HepG2 (cell line): Measurements from ENCODE around the gene ZBTB22. TPM values are rescaled to one million over a fixed set of nuclear protein-coding genes. Genes with fewer than 3 reads are reported as not detected.

Experiments
- ATAC-seq: fragments of 200-7000 bp; cut with Tn5 transposase; 3 replicates; pipeline ENCODE4 v1.9.1; 2020; ENCODE audit warnings: mild to moderate bottlenecking, moderate library complexity
- BruUV-seq: library from RNA; stranded (reverse); fragments of 400-500 nt; replicated peaks from 2 replicates; lab custom pipeline; 2021; lab: Mats Ljungman, UMichigan
- CTCF ChIA-PET: fragments of 300-600 bp; formaldehyde crosslinking; extraction: SDS; loops from one replicate; lab custom pipeline; 2021; ENCODE audit warnings: low total read pairs, inconsistent platforms, low intra/inter-chr PET ratio; lab: Yijun Ruan, JAX
- POLR2A ChIA-PET: fragments of 350-600 bp; sonication (Branson Sonifier 250); formaldehyde crosslinking; loops from one replicate; lab custom pipeline; 2020; ENCODE audit warnings: antibody characterized with exemption, inconsistent platforms; lab: Yijun Ruan, JAX
- DNase-seq: peaks from one replicate; pipeline ENCODE4 v3.0.0-alpha.2; 2015; ENCODE audit warnings: low spot score
- FAIRE-seq: peaks from 3 replicates; lab custom pipeline; 2011; peaks lifted over from hg19 to GRCh38; lab: Jason Lieb, UNC
- H2AFZ ChIP-seq: one replicate; pipeline ENCODE4 v1.6.1; 2011; ENCODE audit warnings: low read length, inconsistent platforms
- H3K27ac ChIP-seq: fragments of 300-600 bp; 3 replicates; pipeline ENCODE4 v1.8.0; 2011; ENCODE audit warnings: mixed run types, mild to moderate bottlenecking, mixed read lengths, low read length, inconsistent platforms; ENCODE audit not compliant: insufficient read depth; ENCODE audit errors: extremely low read length
- H3K27me3 ChIP-seq, 2 experiments: fragments of 200-600 bp in 1 of 2; 2 replicates in 1 of 2; 3 replicates in 1 of 2; pipeline versions ENCODE4 v1.6.0 to v1.8.0; 2011; ENCODE audit warnings: low read length in 2 of 2, mild to moderate bottlenecking in 2 of 2, moderate library complexity in 2 of 2, inconsistent platforms in 1 of 2; ENCODE audit not compliant: insufficient read depth in 2 of 2, control insufficient read depth in 1 of 2
- H3K36me3 ChIP-seq, 2 experiments: fragments of 200-600 bp in 1 of 2; replicated peaks in 1 of 2; 2 replicates in 1 of 2; 3 replicates in 1 of 2; pipeline versions ENCODE4 v1.5.1 to v1.8.0; 2011; ENCODE audit warnings: low read length in 2 of 2, inconsistent platforms in 1 of 2; ENCODE audit not compliant: insufficient read depth in 2 of 2, control insufficient read depth in 1 of 2
- H3K4me1 ChIP-seq: 2 replicates; pipeline ENCODE4 v1.5.1; 2012; ENCODE audit warnings: low read length, inconsistent platforms; ENCODE audit not compliant: insufficient read depth
- H3K4me2 ChIP-seq: 2 replicates; pipeline ENCODE4 v1.6.0; 2011; ENCODE audit warnings: low read depth, low read length, inconsistent platforms
- H3K4me3 ChIP-seq, 3 experiments: fragments of 200-600 bp in 1 of 3; sonication (generic), shearing (Covaris generic) in 1 of 3; replicated peaks in 1 of 3; 2 replicates each; pipeline ENCODE4 v1.5.1; 2011 to 2016; ENCODE audit warnings: low read length in 3 of 3, inconsistent platforms in 2 of 3, low read depth in 2 of 3, mild to moderate bottlenecking in 2 of 3, control low read depth in 1 of 3, mixed read lengths in 1 of 3; ENCODE audit not compliant: insufficient read depth in 1 of 3
- H3K79me2 ChIP-seq: one replicate; pipeline ENCODE4 v1.6.1; 2011; ENCODE audit warnings: low read length, inconsistent platforms; ENCODE audit not compliant: insufficient read depth
- H3K9ac ChIP-seq: 2 replicates; pipeline ENCODE4 v1.6.0; 2011; ENCODE audit warnings: mild to moderate bottlenecking, low read depth, low read length, inconsistent platforms; ENCODE audit not compliant: insufficient read depth
- H3K9me3 ChIP-seq: 2 replicates; pipeline ENCODE4 v1.5.1; 2012; ENCODE audit warnings: mild to moderate bottlenecking, low read length
- H4K20me1 ChIP-seq: 2 replicates; pipeline ENCODE4 v1.6.0; 2011; ENCODE audit warnings: inconsistent platforms, mild to moderate bottlenecking, low read length, moderate library complexity; ENCODE audit not compliant: insufficient read depth
- NFKBIZ ChIP-seq: IDR thresholded peaks from 2 replicates; pipeline ENCODE4 v1.6.1; 2018; ENCODE audit warnings: missing genetic modification reagents, missing compliant biosample characterization
- POLR2AphosphoS5 ChIP-seq: IDR thresholded peaks from 2 replicates; pipeline ENCODE4 v1.6.1; 2012; ENCODE audit warnings: low read depth, low read length
- ZNF746 ChIP-seq: sonication (generic); formaldehyde crosslinking; IDR thresholded peaks from 2 replicates; pipeline ENCODE4 v1.8.0; 2022; ENCODE audit warnings: mild to moderate bottlenecking, missing genetic modification reagents
- WGBS: methylation state at CpG from one replicate; pipeline ENCODE4 v1.1.6; 2017; ENCODE audit warnings: low lambda C conversion rate; 5-methylcytosine and 5-hydroxymethylcytosine counted together
- in situ Hi-C: cut with HindIII; loops from 2 replicates; pipeline ENCODE4 v1.10.0; 2017; ENCODE audit warnings: low pct_unique_long_range_greater_than_20kb; ENCODE audit not compliant: extremely low pct_ligation_motif_present
- intact Hi-C: fragments of 100-400 bp; cut with micrococcal nuclease; formaldehyde crosslinking; loops from one replicate; pipeline ENCODE4 v1.10.0; 2022; ENCODE audit not compliant: unreplicated experiment
- polyA plus RNA-seq, 8 experiments: library from polyadenylated mRNA; depleted of rRNA in 3 of 8; stranded (reverse) in 7 of 8; unstranded in 1 of 8; fragments of >200 nt; fragmentation: Illumina TruSeq in 4 of 8; extraction: Trizol in 4 of 8; gene quantifications; 2 replicates each; pipeline versions ENCODE4 v1.2.1 to v1.2.3, GENCODE V29; 2011 to 2016; ENCODE audit warnings: low read depth in 4 of 8, missing spikeins in 1 of 8, mixed read lengths in 1 of 8; ENCODE audit not compliant: insufficient read depth in 1 of 8
- total RNA-seq, 5 experiments: library from RNA; depleted of rRNA; stranded (reverse); fragments of >200 nt; fragmentation: Illumina TruSeq; extraction: Trizol; gene quantifications; 2 replicates each; pipeline ENCODE4 v1.2.3, GENCODE V29; 2016; ENCODE audit warnings: low read depth in 1 of 5
- TF ChIP-seq, protein P1 (sequence below): sonication (generic); formaldehyde crosslinking; IDR thresholded peaks from 2 replicates; pipeline ENCODE4 v1.5.0; 2020; ENCODE audit warnings: mild to moderate bottlenecking, missing genetic modification reagents
- TF ChIP-seq, protein P2 (sequence below): sonication (generic); formaldehyde crosslinking; IDR thresholded peaks from 2 replicates; pipeline ENCODE4 v1.5.1; 2020; ENCODE audit warnings: mild to moderate bottlenecking, missing genetic modification reagents, moderate library complexity
- TF ChIP-seq, protein P3 (sequence below), 2 experiments: sonication (generic) in 1 of 2; formaldehyde crosslinking in 1 of 2; IDR thresholded peaks; 2 replicates each; pipeline versions ENCODE4 v1.5.1 to v1.6.1; 2011 to 2020; ENCODE audit warnings: borderline replicate concordance in 1 of 2, low read depth in 1 of 2, low read length in 1 of 2, mild to moderate bottlenecking in 1 of 2, missing genetic modification reagents in 1 of 2, moderate library complexity in 1 of 2
- TF ChIP-seq, protein P4 (sequence below): sonication (generic); formaldehyde crosslinking; IDR thresholded peaks from 2 replicates; pipeline ENCODE4 v1.4.0; 2020; ENCODE audit warnings: missing genetic modification reagents
- TF ChIP-seq, protein P5 (sequence below): sonication (generic); formaldehyde crosslinking; IDR thresholded peaks from 2 replicates; pipeline ENCODE4 v1.8.0; 2022; ENCODE audit warnings: missing genetic modification reagents, mild to moderate bottlenecking, inconsistent platforms, borderline replicate concordance

ZBTB22 gene
- total and polyA plus RNA-seq, 2 of the 13 experiments (the other 11 are each of a cell fraction or from before 2014, with no cell fraction given): 8.0 to 10.6 TPM

DNA sequence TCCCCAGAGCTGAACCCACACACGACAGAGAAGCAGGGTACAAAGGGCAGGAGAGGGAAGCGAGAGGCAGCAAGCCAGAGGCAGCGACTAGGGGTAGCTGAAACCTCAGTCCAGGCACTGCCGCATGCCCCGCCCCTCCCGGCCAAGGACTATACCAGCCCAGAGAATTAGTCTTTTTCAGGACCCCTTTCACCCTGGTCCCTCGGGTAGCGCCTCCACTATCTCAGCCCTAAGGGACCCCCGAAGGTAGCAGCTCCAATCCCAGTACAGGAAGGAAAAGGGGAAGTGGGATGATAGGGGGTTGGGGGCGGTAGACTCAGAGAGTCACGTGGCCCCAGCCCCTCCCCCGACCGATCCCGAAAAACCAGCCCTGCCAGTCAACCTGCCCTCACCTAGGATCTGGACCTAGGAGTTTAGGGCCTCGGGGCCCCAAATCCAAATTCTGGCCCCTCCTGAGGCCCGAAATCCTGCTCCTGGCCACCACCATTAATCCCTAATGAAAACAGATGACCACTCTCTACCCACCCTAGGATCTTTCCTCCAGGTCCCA is 20.1 kb downstream of the ZBTB22 start:
- H3K79me2 ChIP-seq: peaks cover 12% of the 10 kb centered on the region
- peak overlapping the region; percentile 58 for H3K9ac ChIP-seq
- BruUV-seq: no TSS peak
- no peaks in the 10 kb centered on the region for H3K9me3 ChIP-seq
- POLR2A ChIA-PET: interaction anchor here (1.1 to 3.3 kb wide), 11 partner anchors 9 to 325 kb away, joined by 3 to 40 read pairs (median 8); partner anchors contain the start of genes B3GALT4, HSD17B8, PFDN6 and RPS18
- ATAC-seq: peak; percentile 45
- intact Hi-C loops: no loop called here
- H3K4me1 ChIP-seq: peaks cover 27% of the 10 kb centered on the region
- CTCF ChIA-PET: interaction anchor here (1.2 to 3.3 kb wide), 3 partner anchors 8 to 94 kb away, joined by 3 to 52 read pairs (median 3); partner anchors contain the start of genes KIFC1, PFDN6 and WDR46
- in situ Hi-C loops: loop anchor here (5.0 to 25.0 kb wide), 2 partner anchors 95 to 115 kb away; partner anchors contain the start of genes CUTA, HSD17B8, PHF1 and RXRB
- 8% methylated on average over 10 of the region's 16 CpGs for WGBS
- H2AFZ ChIP-seq: no peak overlapping the region
- H3K27me3 ChIP-seq: no peaks in the 10 kb centered on the region; a peak in 1 of 5 replicates
- no peak for DNase-seq
- H3K4me3 ChIP-seq: peak overlapping the region; percentile 75 to 88 (median 79)
- no peak for FAIRE-seq
- H3K4me2 ChIP-seq: peak overlapping the region; percentile 92
- peaks cover 5 to 12% of the 10 kb centered on the region in 2 experiments; a peak in 3 of 5 replicates for H3K36me3 ChIP-seq
- H4K20me1 ChIP-seq: no peaks in the 10 kb centered on the region
- H3K27ac ChIP-seq: peak overlapping the region; percentile 93
- peak; percentile 54; the same call in 1 of the 2 replicates for TF ChIP-seq ZNF746 (CRISPR knock-in tag)
- TF ChIP-seq, protein P1, sequence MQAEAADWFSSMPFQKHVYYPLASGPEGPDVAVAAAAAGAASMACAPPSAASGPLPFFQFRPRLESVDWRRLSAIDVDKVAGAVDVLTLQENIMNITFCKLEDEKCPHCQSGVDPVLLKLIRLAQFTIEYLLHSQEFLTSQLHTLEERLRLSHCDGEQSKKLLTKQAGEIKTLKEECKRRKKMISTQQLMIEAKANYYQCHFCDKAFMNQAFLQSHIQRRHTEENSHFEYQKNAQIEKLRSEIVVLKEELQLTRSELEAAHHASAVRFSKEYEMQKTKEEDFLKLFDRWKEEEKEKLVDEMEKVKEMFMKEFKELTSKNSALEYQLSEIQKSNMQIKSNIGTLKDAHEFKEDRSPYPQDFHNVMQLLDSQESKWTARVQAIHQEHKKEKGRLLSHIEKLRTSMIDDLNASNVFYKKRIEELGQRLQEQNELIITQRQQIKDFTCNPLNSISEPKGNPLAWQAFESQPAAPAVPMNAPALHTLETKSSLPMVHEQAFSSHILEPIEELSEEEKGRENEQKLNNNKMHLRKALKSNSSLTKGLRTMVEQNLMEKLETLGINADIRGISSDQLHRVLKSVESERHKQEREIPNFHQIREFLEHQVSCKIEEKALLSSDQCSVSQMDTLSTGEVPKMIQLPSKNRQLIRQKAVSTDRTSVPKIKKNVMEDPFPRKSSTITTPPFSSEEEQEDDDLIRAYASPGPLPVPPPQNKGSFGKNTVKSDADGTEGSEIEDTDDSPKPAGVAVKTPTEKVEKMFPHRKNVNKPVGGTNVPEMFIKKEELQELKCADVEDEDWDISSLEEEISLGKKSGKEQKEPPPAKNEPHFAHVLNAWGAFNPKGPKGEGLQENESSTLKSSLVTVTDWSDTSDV: no peak
- TF ChIP-seq, protein P2, sequence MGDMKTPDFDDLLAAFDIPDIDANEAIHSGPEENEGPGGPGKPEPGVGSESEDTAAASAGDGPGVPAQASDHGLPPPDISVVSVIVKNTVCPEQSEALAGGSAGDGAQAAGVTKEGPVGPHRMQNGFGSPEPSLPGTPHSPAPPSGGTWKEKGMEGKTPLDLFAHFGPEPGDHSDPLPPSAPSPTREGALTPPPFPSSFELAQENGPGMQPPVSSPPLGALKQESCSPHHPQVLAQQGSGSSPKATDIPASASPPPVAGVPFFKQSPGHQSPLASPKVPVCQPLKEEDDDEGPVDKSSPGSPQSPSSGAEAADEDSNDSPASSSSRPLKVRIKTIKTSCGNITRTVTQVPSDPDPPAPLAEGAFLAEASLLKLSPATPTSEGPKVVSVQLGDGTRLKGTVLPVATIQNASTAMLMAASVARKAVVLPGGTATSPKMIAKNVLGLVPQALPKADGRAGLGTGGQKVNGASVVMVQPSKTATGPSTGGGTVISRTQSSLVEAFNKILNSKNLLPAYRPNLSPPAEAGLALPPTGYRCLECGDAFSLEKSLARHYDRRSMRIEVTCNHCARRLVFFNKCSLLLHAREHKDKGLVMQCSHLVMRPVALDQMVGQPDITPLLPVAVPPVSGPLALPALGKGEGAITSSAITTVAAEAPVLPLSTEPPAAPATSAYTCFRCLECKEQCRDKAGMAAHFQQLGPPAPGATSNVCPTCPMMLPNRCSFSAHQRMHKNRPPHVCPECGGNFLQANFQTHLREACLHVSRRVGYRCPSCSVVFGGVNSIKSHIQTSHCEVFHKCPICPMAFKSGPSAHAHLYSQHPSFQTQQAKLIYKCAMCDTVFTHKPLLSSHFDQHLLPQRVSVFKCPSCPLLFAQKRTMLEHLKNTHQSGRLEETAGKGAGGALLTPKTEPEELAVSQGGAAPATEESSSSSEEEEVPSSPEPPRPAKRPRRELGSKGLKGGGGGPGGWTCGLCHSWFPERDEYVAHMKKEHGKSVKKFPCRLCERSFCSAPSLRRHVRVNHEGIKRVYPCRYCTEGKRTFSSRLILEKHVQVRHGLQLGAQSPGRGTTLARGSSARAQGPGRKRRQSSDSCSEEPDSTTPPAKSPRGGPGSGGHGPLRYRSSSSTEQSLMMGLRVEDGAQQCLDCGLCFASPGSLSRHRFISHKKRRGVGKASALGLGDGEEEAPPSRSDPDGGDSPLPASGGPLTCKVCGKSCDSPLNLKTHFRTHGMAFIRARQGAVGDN: peak; percentile 57
- peak; percentile 45; the same call in 1 of the 2 replicates for TF ChIP-seq POLR2AphosphoS5
- TF ChIP-seq NFKBIZ (CRISPR knock-in tag): no peak
- TF ChIP-seq, protein P3, sequence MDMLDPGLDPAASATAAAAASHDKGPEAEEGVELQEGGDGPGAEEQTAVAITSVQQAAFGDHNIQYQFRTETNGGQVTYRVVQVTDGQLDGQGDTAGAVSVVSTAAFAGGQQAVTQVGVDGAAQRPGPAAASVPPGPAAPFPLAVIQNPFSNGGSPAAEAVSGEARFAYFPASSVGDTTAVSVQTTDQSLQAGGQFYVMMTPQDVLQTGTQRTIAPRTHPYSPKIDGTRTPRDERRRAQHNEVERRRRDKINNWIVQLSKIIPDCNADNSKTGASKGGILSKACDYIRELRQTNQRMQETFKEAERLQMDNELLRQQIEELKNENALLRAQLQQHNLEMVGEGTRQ (IDR thresholded peaks at IDR 0.05; ENCODE audit: low read depth, low read length): peak; percentile 76
- TF ChIP-seq, protein P3 (CRISPR knock-in tag; IDR thresholded peaks at IDR 0.05; ENCODE audit: borderline replicate concordance): peak; percentile 92; the same call in 1 of the 2 replicates
- TF ChIP-seq, protein P4, sequence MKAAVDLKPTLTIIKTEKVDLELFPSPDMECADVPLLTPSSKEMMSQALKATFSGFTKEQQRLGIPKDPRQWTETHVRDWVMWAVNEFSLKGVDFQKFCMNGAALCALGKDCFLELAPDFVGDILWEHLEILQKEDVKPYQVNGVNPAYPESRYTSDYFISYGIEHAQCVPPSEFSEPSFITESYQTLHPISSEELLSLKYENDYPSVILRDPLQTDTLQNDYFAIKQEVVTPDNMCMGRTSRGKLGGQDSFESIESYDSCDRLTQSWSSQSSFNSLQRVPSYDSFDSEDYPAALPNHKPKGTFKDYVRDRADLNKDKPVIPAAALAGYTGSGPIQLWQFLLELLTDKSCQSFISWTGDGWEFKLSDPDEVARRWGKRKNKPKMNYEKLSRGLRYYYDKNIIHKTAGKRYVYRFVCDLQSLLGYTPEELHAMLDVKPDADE (CRISPR knock-in tag): no peak
- TF ChIP-seq, protein P5, sequence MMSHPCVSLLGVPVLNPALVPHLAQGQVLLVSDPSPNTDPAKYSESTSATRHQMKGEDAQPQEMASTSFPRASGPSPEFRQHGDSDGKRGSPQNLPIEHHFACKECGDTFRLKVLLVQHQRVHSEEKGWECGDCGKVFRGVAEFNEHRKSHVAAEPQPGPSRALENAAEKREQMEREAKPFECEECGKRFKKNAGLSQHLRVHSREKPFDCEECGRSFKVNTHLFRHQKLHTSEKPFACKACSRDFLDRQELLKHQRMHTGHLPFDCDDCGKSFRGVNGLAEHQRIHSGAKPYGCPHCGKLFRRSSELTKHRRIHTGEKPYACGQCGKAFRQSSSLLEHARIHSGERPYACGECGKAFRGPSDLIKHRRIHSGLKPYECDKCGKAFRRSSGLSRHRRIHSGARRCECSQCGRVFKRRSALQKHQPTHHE (CRISPR knock-in tag): no peak
